GF-D8 (cell line): Measurements from ENCODE around the gene ZNFX1.
"Not testable (repeated sequence)": the region's sequence is repeated elsewhere in the genome, so short reads cannot be mapped to it uniquely, and the experiment has no call there.

Experiments used
- DNase-seq: peaks from one replicate; lab custom pipeline; 2025; lab: John Stamatoyannopoulos, UW

The ZNFX1 gene

GRCh38 chr20:49278036-49278817, at the start of gene ZNFX1:
TSS of gene ZNFX1 (minus strand) at chr20:49278057. CDS start at chr20:49275839, 2,218 bp downstream.
- peak; percentile 94 for DNase-seq

- DNase-seq, result no peak
Measured at GRCh38 chr20:49326026-49326425, 48.2 kb upstream of the ZNFX1 start.

- DNase-seq, result no peak
Measured at GRCh38 chr20:49324306-49324705, 46.4 kb upstream of the ZNFX1 start.

GRCh38 chr20:49323622-49324238, 45.9 kb upstream of the ZNFX1 start:
- peak; percentile 77 for DNase-seq

GRCh38 chr20:49320460-49320859, 42.6 kb upstream of the ZNFX1 start:
- no peak for DNase-seq

- DNase-seq, result no peak
Measured at GRCh38 chr20:49319208-49319809, 41.5 kb upstream of the ZNFX1 start.

- DNase-seq, result no peak
Measured at GRCh38 chr20:49318430-49319207, 40.8 kb upstream of the ZNFX1 start.

GRCh38 chr20:49318091-49318429, 40.2 kb upstream of the ZNFX1 start:
- no peak for DNase-seq

- no peak for DNase-seq
Measured at GRCh38 chr20:49316704-49317103, 38.8 kb upstream of the ZNFX1 start.

- DNase-seq, result no peak
Measured at GRCh38 chr20:49315580-49315979, 37.7 kb upstream of the ZNFX1 start.

GRCh38 chr20:49314052-49314451, 36.2 kb upstream of the ZNFX1 start:
- not testable (repeated sequence) for DNase-seq

GRCh38 chr20:49313283-49313682, 35.4 kb upstream of the ZNFX1 start:
- DNase-seq, result no peak

- DNase-seq, result no peak
Measured at GRCh38 chr20:49312661-49313060, 34.8 kb upstream of the ZNFX1 start.

GRCh38 chr20:49310705-49311104, 32.8 kb upstream of the ZNFX1 start:
- no peak for DNase-seq

- DNase-seq, result no peak
Measured at GRCh38 chr20:49308875-49309274, 31.0 kb upstream of the ZNFX1 start.

- no peak for DNase-seq
Measured at GRCh38 chr20:49306903-49307620, 29.2 kb upstream of the ZNFX1 start.

- no peak for DNase-seq
Measured at GRCh38 chr20:49303065-49303552, 25.3 kb upstream of the ZNFX1 start.

- DNase-seq, result peak; percentile 69
Measured at GRCh38 chr20:49297605-49298530, 20.0 kb upstream of the ZNFX1 start.

GRCh38 chr20:49294002-49294654, 16.3 kb upstream of the ZNFX1 start:
- DNase-seq, result not testable (repeated sequence)

GRCh38 chr20:49293122-49293521, 15.3 kb upstream of the ZNFX1 start:
- DNase-seq, result no peak
